ENCODE data around the gene ZFHX3.

ZFHX3 gene

DNA sequence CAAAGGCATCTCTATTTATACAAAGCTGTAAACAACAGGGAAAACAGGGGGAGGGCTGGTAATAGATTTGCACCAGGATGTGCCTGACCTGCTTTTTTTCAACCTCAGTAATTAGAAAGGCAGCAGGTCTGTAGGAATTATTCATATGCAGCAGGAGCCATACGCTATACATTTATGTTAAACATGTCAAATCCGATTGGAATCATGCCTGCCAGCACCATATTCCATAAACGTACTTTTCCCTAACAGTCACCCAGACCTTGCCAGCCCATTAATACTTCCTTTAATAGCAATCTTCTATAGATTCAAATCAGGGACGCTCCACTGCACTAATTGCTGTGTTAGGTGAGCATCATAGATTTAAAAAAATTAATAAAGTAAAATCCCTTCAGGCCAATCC is 223.9 kb downstream of the ZFHX3 start:
- no peak for DNase-seq (ENCODE audit: low read depth)

DNA sequence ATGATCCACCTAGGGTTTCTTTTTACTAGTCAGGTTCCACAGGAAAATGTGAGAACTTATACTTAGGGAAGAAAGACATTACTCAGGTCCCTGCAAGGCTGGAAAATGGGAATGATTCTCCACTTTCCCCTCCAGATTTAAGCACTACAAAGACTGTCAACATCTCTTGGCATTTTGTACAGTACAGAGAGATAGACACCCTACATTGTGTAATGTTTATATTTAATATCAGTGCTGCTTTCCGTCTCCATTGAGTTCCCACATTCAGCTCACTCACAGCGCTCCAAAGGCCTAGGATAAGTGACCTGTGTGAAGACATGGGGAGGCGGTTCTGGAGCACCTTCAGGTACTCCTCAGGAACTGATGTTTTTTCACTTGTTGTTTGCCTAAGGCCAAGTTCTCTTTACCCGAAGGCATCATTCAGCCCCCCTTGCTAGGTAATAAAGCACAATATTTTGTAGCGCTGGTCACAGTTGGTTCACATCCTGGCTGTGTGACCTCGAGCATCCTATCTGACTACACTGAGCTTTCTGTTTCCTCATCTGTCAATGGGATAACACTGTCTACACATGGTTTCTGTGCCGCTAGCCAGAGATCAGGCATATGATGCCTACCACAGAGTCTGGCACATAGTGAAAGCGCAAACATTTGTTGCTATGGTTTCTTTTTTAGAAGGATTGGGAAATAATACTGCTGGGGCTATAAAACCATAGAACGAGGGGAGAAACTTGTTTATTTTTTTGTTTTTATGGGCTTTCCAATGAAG is 226.6 kb downstream of the ZFHX3 start:
- DNase-seq (ENCODE audit: low read depth): no peak

DNA sequence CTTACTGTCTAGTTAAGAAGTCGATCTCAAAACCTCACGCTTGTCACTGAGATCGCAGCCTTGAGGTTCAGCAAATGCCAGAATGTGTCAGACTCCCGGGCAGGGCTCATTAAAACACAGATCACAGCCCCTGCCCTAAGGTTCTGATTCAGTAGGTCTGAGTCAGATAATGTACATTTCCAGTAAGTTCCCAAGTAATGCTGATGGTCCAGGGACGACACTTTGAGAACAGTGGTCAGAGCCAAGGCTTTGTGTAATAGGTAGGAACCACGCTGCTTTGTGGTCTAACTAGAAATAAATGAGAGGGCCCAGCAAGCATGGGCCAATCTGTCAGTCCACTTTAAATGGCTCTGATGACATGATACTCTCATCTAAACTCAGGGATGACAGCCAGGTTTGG is 228.6 kb downstream of the ZFHX3 start:
- no peak for DNase-seq (ENCODE audit: low read depth)

DNA sequence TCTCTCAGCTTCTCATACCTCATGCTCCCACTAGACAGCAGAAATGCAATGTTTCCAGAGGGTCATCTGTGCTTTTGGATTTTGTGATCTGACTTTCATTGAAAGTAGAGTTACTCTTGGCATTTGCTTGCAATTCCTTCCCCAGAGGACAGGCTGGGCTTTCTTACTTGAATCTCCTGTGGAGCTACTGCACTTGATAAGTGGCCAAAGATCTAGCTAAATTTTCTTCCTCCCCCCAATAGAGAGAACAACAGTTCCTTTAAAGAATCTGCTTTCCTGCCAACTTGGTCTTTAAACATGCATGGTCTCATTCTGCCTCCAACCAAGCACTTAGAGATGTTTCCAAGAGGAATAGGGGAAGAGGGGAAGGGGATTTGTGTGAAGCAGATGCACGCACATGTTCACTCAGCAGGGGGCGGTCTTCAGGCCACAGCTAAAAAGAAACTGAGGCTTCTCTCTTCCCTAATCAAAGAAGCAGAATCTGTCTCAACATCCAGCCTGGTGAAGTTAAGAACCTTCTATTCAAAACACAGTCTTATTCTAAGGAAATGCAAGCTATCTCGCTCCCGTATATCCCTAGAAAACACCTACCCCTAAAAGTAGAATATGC is 229.6 kb downstream of the ZFHX3 start:
- no peak for DNase-seq (ENCODE audit: low read depth)

DNA sequence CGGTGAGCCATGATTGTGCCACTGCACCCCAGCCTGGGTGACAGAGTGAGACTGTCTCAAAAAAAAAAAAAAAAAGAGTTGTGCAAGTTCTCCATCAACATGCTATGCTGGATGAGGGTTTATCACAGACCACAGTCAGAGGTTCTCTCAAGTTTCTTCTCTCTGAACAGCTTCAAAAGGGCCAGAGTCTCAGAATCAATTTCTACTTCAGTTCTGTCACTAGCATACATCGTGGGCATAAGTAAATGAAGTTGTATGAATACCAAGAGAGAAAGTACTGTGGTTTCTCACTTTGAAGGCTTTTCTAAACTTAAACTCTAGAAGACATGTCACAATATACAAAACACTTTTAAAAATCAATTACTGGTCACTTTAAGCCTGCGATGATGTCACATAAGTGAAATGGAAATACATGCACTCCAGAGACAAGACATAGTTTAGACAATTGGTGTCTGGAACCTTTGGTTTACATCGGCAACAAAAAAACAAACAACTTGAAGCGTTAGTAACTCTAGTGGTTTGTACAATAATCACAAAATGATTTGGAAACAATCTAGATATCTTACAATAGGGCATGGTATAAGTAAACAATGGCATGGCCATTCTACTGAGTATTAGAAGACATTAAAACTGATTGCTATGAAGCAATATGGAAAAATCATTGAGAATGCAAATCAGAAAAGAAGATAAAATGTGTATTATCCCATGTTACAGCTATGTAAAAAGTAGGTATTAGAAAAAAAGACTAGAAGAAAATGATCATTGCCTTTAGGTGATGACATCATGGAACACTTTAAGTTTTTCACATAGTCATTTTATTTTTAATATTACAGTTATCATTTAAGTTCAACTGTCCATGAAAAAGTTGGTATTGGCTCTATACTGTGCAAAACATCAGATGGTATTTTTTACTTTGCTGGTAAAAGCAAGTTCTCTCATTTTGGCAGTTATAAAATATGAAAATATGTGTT is 232.3 kb downstream of the ZFHX3 start:
- DNase-seq (ENCODE audit: low read depth): no peak

DNA sequence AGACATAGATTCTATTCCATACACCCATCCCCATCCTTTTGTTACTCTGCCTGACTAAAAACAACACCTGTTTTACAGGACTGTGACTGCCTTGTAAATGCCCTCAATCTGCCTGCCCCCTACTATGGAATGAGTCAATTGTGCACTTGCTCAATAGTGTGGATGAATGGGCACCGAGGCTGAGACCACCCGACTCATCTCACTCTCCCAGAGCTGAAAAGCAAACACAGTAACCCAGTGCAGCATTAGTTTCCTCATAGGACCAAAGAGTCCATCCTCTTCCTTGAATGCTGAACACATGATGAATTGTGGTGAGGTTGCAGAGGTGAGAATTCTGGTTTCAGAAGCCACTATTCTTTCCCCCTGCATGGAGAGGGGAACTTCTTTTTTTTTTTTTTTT is 233.7 kb downstream of the ZFHX3 start:
- DNase-seq (ENCODE audit: low read depth): no peak

DNA sequence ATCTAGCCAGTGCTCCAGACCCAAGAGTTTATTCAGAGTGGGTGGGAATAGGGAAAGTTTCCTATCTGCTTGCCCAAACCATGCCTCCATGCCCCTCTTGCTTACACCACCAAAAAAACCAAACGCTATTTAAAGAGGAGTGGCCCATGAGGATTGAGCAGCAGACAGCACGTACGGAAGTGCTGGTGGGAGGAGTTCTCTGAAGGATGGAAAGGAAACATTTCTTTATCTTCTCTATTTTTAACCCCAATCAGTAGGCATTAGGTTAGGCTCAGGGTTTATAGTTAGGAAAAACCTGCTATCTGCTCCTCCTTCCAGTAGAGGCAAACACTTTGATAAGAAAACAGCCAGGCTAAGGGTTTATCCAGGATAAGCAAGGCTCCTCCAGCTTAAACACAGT is 235.3 kb downstream of the ZFHX3 start:
- no peak for DNase-seq (ENCODE audit: low read depth)

DNA sequence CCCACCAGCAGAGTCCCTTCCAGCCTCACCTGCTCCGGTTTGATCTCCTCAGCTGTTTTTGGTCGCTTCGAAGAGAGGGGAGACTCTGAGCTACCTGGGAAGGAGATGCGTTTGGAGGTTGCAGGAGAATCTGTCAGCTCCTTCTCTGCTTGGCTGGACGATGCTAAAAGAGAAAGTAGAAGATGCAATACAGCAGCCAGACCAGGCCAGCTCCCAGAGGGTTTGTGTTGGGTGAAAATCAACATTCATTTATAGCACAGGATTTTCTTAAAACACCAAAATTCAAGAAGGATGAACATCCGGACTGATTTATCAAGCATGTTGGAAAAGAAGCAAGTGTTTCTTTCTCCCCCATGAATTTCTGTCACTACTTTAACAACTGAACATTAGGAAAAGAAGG is 236.1 kb downstream of the ZFHX3 start:
- DNase-seq (ENCODE audit: low read depth): no peak

DNA sequence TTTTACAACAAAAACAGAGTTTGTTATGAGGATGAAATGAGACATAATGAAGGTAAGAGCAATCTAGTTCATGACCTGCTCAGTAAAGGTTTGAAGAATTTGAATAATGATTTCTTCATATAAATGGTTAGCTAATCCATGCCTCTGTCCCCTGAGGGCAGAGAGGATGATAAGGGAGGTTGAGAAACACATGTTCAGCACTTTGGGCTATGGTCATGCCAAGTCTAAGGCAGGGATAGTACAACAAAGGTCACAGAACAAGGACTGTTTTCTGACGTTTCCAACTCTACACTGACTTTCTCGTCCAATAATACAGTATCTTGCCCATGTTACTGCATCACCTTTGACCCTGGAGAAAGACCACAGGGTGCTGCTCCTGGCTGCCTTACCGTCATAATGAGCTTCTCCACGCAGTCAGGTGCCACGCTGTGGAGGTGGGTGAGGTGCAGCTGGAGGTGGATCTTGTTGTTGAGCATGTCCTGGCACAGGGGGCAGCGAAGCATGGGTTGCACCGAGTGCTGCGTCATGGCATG is 236.7 kb downstream of the ZFHX3 start:
- DNase-seq (ENCODE audit: low read depth): no peak

DNA sequence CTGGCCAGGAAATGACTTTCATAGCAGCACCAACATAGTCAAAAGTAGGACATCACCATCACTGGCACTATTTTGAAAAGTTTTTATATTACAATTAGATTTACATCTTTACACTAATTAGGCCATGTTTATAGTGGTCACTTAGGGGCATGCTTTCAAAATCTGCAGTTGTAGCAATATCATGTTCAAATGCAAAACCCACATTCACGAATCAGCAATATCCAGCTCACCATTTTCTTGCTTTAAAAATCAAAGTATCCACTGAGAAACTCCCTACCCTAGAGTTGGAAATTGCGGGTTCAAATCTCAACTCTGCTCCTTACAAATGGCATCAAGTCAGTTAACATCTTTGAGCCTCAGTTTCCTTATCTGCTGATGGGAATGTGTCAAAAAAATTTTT is 237.4 kb downstream of the ZFHX3 start:
- DNase-seq (ENCODE audit: low read depth): no peak

DNA sequence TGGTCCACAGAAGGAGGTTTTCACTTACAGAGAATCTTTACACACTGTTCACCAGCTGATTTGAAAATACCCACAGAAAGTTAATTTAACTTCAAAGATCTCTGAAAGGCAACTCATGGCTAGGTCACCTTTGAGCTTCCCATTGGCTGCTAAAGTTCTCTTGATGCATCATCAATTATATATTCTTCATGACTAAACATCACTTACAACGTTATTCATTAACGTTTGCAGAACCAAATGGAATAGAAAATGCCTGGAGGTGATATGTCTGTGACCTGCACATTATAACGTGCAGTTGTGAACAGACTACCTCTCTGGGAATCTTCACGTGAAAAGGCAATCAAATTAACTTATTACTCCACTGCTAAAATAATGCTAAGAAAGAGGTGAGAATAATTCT is 238.5 kb downstream of the ZFHX3 start:
- no peak for DNase-seq (ENCODE audit: low read depth)

DNA sequence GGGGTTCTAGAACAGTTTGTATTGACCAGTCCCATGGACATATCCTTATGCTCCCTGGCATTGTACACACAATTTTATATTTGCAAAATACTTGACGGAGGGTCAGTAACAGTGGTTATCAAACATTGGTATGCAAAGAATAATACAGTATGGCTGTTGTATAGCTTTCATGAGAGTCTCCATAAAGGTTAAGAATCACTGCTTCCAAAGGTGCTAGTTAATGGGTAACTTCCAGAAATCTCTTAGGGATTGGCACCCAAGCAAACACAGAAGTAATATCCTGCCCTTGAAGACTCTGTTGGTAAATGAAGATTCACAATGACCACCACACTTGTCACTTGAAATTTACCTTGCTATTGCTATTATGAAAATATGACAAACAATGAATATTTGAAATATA is 239.2 kb downstream of the ZFHX3 start:
- DNase-seq (ENCODE audit: low read depth): no peak

DNA sequence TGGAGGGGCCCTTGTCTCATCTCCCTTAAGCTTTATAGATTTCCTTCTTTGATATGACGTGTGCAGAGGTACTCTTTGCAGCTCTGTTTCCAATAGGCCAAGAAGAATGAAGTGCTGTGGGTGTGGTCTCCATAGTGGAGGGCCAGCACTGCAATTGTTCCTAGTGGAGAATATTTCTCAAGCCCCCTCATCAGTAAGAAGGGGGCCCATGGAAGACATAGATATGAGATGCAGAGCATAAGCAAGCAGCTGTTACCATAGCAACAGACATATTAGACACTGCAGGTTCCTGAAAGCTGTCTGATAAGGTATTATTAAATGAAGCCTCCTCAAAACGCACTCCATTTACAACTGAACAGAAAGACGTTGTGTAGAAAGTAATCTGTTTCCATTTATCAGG is 240.7 kb downstream of the ZFHX3 start:
- no peak for DNase-seq (ENCODE audit: low read depth)

DNA sequence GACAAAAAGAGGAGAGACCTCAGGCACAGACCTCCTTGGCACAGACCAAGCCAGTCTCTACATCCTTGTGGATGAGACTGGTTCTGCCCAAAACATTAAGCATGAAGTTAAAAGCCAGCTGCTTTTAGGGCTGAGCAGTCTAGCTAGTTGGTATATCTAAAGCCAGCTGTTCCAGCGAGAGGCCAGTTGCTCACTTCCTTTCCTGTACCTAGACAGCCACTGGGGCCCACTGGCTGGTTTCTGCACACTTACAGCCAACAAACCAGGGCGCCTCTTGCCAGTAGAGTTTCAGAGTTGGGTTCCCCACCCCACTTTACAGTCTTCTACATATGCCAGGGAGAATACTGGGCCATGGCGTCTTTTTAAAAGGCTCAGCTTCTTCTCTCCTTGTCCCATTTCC is 242.4 kb downstream of the ZFHX3 start:
- no peak for DNase-seq (ENCODE audit: low read depth)

DNA sequence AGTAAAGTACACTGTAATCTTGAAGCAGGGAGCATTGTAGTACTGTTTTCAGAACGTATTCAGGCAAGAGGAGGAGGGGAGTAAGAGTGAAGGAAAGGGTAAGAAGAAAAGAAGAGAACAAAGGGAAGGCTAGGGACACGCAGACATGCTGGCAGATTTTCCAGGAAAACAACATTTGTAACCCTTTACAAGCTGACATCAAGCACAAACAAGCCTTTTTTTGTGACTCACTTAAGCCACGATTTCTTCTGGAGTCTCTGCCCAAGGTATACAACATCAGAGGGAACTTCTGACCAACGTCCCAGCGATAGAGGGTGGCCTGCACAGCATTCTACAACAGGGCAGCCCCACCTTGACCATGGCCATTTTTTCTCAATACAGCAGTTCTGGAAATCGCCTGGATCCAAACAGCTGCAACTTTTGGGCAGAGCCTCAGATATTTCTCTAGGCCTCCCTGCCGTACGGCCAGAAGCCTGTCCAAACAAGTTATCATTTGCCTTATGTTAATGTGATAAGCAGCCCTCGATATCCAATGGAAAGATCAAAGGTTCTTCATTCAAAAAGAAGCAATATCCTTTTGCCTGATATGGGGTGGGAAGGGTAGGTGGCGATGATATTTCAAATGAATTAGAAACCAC is 247.3 kb downstream of the ZFHX3 start:
- no peak for DNase-seq (ENCODE audit: low read depth)

DNA sequence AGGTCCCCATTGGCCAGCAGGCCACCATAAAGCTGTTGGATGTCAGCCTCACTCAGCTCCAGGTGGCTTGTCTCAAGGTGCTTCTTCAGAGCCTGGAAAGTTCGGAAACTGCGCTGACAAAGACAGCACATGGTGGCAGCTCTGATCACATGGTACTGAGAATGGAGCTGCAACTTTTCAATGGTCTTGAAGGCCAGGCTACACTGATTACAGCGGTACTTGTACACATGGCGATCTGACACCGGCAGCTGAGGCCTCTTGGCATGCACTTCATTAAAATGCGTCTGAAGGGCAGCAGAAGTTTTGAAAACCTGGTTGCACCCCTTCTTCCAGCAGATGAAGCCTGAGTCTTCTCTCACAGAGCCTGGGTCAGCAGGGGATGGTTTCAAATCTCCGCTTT is 249.7 kb downstream of the ZFHX3 start:
- no peak for DNase-seq (ENCODE audit: low read depth)

DNA sequence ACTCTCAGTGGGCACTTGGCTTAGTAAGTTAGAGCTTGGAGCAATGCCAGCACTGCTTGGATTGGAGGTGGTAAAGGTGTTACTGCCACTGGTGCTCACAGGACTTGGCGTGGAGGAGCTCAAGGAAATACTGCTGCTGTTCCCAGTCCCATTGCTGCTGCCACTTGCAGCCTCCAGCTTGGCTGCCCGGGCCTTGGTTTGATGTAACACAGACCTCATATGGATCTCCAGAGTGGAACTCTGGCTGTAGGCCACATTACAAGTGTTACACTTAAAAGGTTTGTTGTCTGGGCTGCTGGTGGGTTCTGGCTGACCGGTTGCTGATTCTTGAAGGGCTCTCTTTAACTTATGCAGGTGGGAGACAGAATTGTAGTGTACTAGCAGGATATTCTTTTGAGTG is 250.3 kb downstream of the ZFHX3 start:
- no peak for DNase-seq (ENCODE audit: low read depth)

DNA sequence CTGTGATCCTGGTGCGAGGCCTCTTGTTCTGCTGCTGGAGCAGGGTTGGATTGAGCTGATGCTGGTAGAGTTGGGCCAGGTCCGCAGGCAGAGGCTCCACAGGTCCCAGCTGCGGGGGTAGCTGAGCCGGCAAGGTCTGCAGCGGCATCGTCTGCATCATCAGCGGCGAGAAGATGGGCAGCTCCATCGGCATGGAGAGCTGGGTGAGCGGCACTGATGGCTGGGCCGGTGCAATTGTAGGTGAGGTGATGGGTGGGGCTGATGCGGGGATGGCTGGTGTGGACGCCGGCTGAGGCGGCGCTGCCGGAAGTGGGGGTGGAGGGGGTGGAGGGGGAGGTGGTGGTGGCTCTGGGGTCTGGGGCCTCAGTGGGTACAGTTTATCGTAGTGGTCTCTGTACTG is 251.7 kb downstream of the ZFHX3 start:
- DNase-seq (ENCODE audit: low read depth): no peak

DNA sequence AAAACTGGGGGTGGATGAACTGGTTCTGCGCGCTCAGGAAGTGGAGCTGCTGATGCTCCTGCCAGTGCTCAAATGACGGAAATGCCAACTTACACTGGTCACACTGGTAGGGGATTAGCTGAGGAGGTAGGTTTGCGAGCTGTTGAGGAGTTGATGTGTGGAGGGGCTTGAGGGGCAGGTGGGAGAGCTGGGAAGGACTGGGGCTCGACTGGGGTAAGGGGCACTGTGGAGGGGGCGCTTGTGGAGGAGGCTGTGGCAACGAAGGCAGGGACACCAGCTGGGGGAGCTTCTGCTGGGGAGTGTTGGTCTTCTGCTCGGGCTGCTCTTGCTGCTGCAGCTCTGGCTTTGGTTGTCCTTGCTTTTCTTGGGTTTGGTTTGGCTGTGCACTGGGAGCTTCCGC is 252.9 kb downstream of the ZFHX3 start:
- DNase-seq (ENCODE audit: low read depth): no peak

DNA sequence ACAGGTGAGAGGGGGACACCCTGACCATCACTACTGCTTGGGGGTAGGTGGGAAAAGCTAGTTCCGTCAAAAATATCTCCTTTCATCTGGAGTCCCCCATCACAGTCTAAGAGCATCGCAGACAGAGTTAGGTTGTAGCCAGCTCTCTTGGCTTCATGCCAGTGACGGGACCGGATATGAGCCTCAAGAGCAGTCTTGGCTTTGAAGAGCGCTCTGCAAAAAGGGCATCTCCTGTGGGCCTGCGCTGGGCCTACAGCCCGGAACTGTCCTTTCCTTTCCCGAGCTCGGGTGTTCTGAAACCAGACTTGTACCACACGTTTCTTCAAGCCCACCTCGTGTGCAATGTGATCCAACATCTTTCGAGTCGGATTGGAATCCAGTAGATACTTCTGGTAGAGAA is 253.6 kb downstream of the ZFHX3 start:
- no peak for DNase-seq (ENCODE audit: low read depth)

DNA sequence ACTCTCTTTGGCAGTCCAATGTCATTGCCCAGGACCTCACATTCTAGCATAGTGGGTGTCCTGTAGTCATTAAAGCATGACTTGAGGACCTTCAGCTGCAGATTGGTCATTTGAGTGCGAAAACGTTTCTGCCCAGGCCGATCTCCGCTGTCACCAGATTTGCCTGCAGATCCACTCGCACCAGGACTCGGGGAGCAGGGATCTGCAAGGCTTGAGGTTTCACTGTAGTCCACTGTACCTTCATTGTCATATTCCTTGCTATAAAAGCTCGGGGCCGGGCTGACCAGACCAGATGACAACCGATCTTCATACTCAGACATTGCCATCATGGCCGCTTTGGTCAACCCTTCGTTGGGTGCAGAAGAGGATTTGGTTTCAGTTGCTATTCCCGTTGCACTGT is 254.2 kb downstream of the ZFHX3 start:
- no peak for DNase-seq (ENCODE audit: low read depth)

DNA sequence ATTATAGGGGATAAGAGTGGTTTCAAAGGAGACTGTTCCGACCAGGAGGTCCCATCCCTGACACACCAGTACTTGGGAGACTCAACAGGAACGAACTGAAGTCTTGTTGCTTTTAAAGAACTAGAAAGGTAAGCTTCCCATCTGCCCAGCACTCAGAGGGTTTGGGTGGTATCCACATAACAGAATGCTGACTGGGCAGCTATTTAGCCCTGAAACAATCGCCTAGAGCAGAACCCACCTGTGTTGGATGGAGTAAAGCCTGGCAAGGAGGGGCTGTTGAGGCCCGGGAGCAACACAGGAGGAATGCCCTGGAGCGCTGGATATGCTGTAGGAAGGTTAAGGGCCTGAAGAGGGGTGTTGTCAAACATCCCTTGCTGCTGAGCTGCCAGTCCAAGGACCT is 254.9 kb downstream of the ZFHX3 start:
- no peak for DNase-seq (ENCODE audit: low read depth)

Measured in stimulated activated CD8-positive, alpha-beta memory T cell treated with anti-CD3 and anti-CD28 coated beads, Interleukin-4, amount 100 ng/mL, for 24 hours (primary cell).